Spleen (tissue), 11 donors: ENCODE results near the gene TMEM222. TPM values are rescaled to one million over a fixed set of nuclear protein-coding genes. Genes with fewer than 3 reads are reported as not detected.
A peak's percentile ranks its signal among the peaks of the same experiment; 100 is the strongest.

Source experiments
- DNase-seq: peaks from one replicate; pipeline ENCODE4 v3.0.0-alpha.2; 2020
- H3K27ac ChIP-seq, 8 donors: fragments of 200-600 bp; sonication (generic) in 7 of 8; 1 replicate in 4 of 8; 2 replicates in 4 of 8; pipeline versions ENCODE4 v1.5.0 to v1.8.0; 2016 to 2021; ENCODE audit warnings: inconsistent platforms in 4 of 8, mild to moderate bottlenecking in 4 of 8, moderate library complexity in 1 of 8
- H3K27me3 ChIP-seq, 7 donors: fragments of 200-600 bp; sonication (generic) in 6 of 7; replicated peaks in 1 of 7; 1 replicate in 4 of 7; 2 replicates in 3 of 7; pipeline versions ENCODE4 v1.5.0 to v1.8.0; 2016 to 2021; ENCODE audit warnings: inconsistent platforms in 3 of 7, mild to moderate bottlenecking in 1 of 7
- H3K36me3 ChIP-seq, 6 donors: fragments of 200-600 bp; sonication (generic) in 5 of 6; 1 replicate in 4 of 6; 2 replicates in 2 of 6; pipeline versions ENCODE4 v1.5.0 to v1.8.0; 2016 to 2021; ENCODE audit warnings: inconsistent platforms in 2 of 6
- H3K4me1 ChIP-seq, 6 donors: fragments of 200-600 bp; sonication (generic) in 5 of 6; 1 replicate in 3 of 6; 2 replicates in 3 of 6; pipeline versions ENCODE4 v1.5.0 to v1.8.0; 2016 to 2021; ENCODE audit warnings: inconsistent platforms in 3 of 6
- H3K4me3 ChIP-seq, 8 donors: fragments of 200-600 bp; sonication (generic) in 7 of 8; 1 replicate in 4 of 8; 2 replicates in 4 of 8; pipeline versions ENCODE4 v1.5.0 to v1.8.0; 2016 to 2021; ENCODE audit warnings: inconsistent platforms in 4 of 8, mild to moderate bottlenecking in 4 of 8, moderate library complexity in 2 of 8
- H3K9me3 ChIP-seq, 8 donors: fragments of 200-600 bp; sonication (generic) in 7 of 8; 1 replicate in 4 of 8; 2 replicates in 4 of 8; pipeline versions ENCODE4 v1.5.0 to v1.8.0; 2016 to 2021; ENCODE audit warnings: inconsistent platforms in 4 of 8
- CTCF ChIP-seq, 11 experiments: fragments of 200-600 bp in 7 of 11; fragments of 450-650 bp in 4 of 11; sonication (generic) in 4 of 11; IDR thresholded peaks in 8 of 11; conservative IDR thresholded peaks in 3 of 11; 1 replicate in 7 of 11; 2 replicates in 4 of 11; pipeline versions ENCODE4 v1.4.0 to v1.8.0; 2016 to 2021; ENCODE audit warnings: antibody characterized with exemption in 11 of 11, inconsistent platforms in 4 of 11, mild to moderate bottlenecking in 1 of 11
- POLR2A ChIP-seq, 3 donors: fragments of 450-650 bp; IDR thresholded peaks; one replicate each; pipeline ENCODE4 v1.5.1; 2017; ENCODE audit warnings: antibody characterized with exemption in 3 of 3, mild to moderate bottlenecking in 1 of 3
- POLR2AphosphoS5 ChIP-seq, 3 donors: sonication (generic); formaldehyde crosslinking; IDR thresholded peaks; one replicate each; pipeline ENCODE4 v1.5.1; 2017; ENCODE audit warnings: antibody characterized with exemption in 3 of 3
- WGBS, 5 donors: extraction: QIAGEN DNeasy Blood & Tissue Kit in 3 of 5; methylation state at CpG; one replicate each; pipeline versions ENCODE4 v1.1.5 to v1.1.7; 2013 to 2018; 5-methylcytosine and 5-hydroxymethylcytosine counted together
- intact Hi-C: fragments of 100-400 bp; cut with DNase I; formaldehyde crosslinking; loops from one replicate; pipeline ENCODE4 v1.15.0; 2023; ENCODE audit warnings: low total_unique reads
- polyA plus RNA-seq, 3 donors: library from polyadenylated mRNA; stranded (reverse); fragments of 200-250 nt; gene quantifications; one replicate each; pipeline ENCODE4 v1.2.1, GENCODE V29; 2013
- total RNA-seq, 7 donors: library from RNA; depleted of rRNA in 3 of 7; stranded (reverse); fragments of >200 nt in 3 of 7; fragmentation: NEBNext Ultra II Directional in 4 of 7; extraction: Animal tissue kit (Norgen Biotek cat#: 25700) in 4 of 7; gene quantifications; one replicate each; pipeline versions ENCODE4 v1.1.0 to v1.2.1, GENCODE V29; 2016 to 2021
- donor health status: healthy with polysubstance abuse.
- donor health status: DM: no; HTN: no; CAD: no; lungs with moderate emphysema.
- donor health status: DM: no; HTN: no; CAD: no.
- donor health status: Bipolar disorder and iron deficiency.
- donor health status: healthy.
- donor health status: DM: no; HTN: no; CAD: no.
- donor health status: DM: yes; HTN: yes; CAD: no.

The TMEM222 gene
- total and polyA plus RNA-seq, 10 donors = 25.4 to 38.9 (median 31.8) TPM

- 92 to 97% (median 94%) methylated on average over 13 to 17 of the region's 17 CpGs for WGBS, 5 donors
- H3K9me3 ChIP-seq = no peaks in the 10 kb centered on the region
- TF ChIP-seq POLR2A (IDR thresholded peaks at IDR 0.05) (no peak), POLR2AphosphoS5 (IDR thresholded peaks at IDR 0.05) (peak in 1 of 3 donors; percentile 16)
- H3K4me3 ChIP-seq = no peak overlapping the region
- DNase-seq = no peak
- no peaks in the 10 kb centered on the region for H3K27me3 ChIP-seq
- intact Hi-C loops = no loop called here
- no peak overlapping the region for H3K27ac ChIP-seq
- H3K4me1 ChIP-seq = peaks cover 14 to 47% (median 25%) of the 10 kb centered on the region in 6 donors
- peaks cover 4 to 82% (median 60%) of the 10 kb centered on the region in 6 donors for H3K36me3 ChIP-seq
Observed at GRCh38 chr1:27335506-27336422, 13.8 kb downstream of the TMEM222 start.

GRCh38 chr1:27336756-27337155, 14.8 kb downstream of the TMEM222 start:
- 91 to 96% (median 94%) methylated on average over 5 of the region's 5 CpGs for WGBS, 5 donors
- no peak for TF ChIP-seq POLR2A (IDR thresholded peaks at IDR 0.05)
- peak in 1 of 3 donors; percentile 3 for TF ChIP-seq POLR2AphosphoS5 (IDR thresholded peaks at IDR 0.05)
- Histone ChIP-seq H3K4me1 (peaks cover 16 to 47% (median 30%) of the 10 kb centered on the region in 6 donors), H3K9me3 (no peaks in the 10 kb centered on the region), H3K4me3 (no peak overlapping the region), H3K27me3 (no peaks in the 10 kb centered on the region), H3K27ac (no peak overlapping the region), H3K36me3 (peaks cover 4 to 72% (median 50%) of the 10 kb centered on the region in 6 donors)
- intact Hi-C loops = no loop called here
- no peak for DNase-seq

- H3K9me3 ChIP-seq = no peaks in the 10 kb centered on the region
- H3K36me3 ChIP-seq = peaks cover 4 to 52% (median 36%) of the 10 kb centered on the region in 6 donors
- H3K27ac ChIP-seq = peak overlapping the region in 2 of 8 donors; percentile 95 to 98
- no peak for TF ChIP-seq CTCF (IDR thresholded peaks at IDR 0.05 in 8 of 11, conservative IDR thresholded peaks at IDR 0.05 in 3 of 11)
- no peak for TF ChIP-seq POLR2AphosphoS5 (IDR thresholded peaks at IDR 0.05)
- no peak for TF ChIP-seq POLR2A (IDR thresholded peaks at IDR 0.05)
- H3K27me3 ChIP-seq = no peaks in the 10 kb centered on the region
- WGBS, 5 donors = 93 to 97% (median 94%) methylated on average over 6 of the region's 6 CpGs
- intact Hi-C loops = no loop called here
- no peak overlapping the region for H3K4me3 ChIP-seq
- DNase-seq = no peak
- H3K4me1 ChIP-seq = peaks cover 7 to 52% (median 30%) of the 10 kb centered on the region in 6 donors
Observed at GRCh38 chr1:27338751-27339150, 16.8 kb downstream of the TMEM222 start.

GRCh38 chr1:27339213-27339612, 17.2 kb downstream of the TMEM222 start:
- Histone ChIP-seq H3K9me3 (no peaks in the 10 kb centered on the region), H3K27me3 (no peaks in the 10 kb centered on the region), H3K36me3 (peaks cover 0 to 47% (median 31%) of the 10 kb centered on the region in 6 donors), H3K4me3 (no peak overlapping the region), H3K4me1 (peaks cover 7 to 56% (median 34%) of the 10 kb centered on the region in 6 donors), H3K27ac (peak overlapping the region in 2 of 8 donors; percentile 95 to 98)
- WGBS, 5 donors = 42 to 77% (median 67%) methylated on average over 5 of the region's 5 CpGs
- intact Hi-C loops = no loop called here
- DNase-seq = no peak
- TF ChIP-seq CTCF (IDR thresholded peaks at IDR 0.05 in 8 of 11, conservative IDR thresholded peaks at IDR 0.05 in 3 of 11) = no peak
